ENCODE data around the gene NHERF1. TPM values are rescaled to one million over a fixed set of nuclear protein-coding genes. Genes with fewer than 3 reads are reported as not detected.

The NHERF1 gene
- total and polyA plus RNA-seq, 2 of the 8 experiments (the other 6 are each of a cell fraction or from before 2014, with no cell fraction given): 92.9 to 99.2 TPM

DNA sequence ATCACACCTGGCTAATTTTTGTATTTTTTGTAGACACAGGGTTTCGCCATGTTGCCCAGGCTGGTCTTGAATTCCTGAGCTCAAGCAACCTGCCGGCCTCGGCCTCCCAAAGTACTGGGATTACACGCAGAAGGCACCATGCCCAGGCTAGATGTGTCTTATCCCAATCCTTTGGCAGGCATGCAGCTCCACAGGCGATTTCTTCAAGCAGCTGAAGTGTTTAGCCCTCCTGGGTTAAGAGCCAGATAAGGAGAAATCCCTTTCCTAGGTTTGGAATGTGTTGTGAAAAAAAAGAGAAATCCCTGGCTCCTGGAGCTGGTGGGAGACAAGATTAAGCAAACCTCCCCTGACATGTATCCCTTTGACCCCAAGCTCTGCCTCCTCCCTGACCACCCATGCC, 2.1 kb upstream of the NHERF1 start:
- Histone ChIP-seq H3K9me3 (ENCODE audit: insufficient read depth in 2 of 2, low read depth in 1 of 2, low read length in 1 of 2) (no peaks in the 10 kb centered on the region), H3K23ac (ENCODE audit: insufficient read length) (no peak overlapping the region), H3K4ac (replicated peaks; ENCODE audit: insufficient read length, low read depth, low read length) (no peak overlapping the region), H2AFZ (ENCODE audit: low read length) (no peak overlapping the region), H3K56ac (replicated peaks; ENCODE audit: insufficient read length, low read depth, low read length) (no peak overlapping the region), H2BK20ac (ENCODE audit: low read length) (no peak overlapping the region), H2BK120ac (replicated peaks; ENCODE audit: low read depth, low read length) (no peak overlapping the region), H3K4me3 (ENCODE audit: extremely low read depth in 1 of 4, insufficient read depth in 2 of 4, low read depth in 3 of 4, low read length in 4 of 4) (no peak overlapping the region), H3K27ac (ENCODE audit: low read depth, low read length) (no peak overlapping the region), H3K4me2 (ENCODE audit: insufficient read depth in 1 of 2, low read depth in 2 of 2, low read length in 2 of 2) (peak overlapping the region; percentile 15 to 18; a peak in 2 of 4 replicates), H3K18ac (ENCODE audit: extremely low read depth, low read length) (peak overlapping the region; percentile 25; the same call in 1 of the 2 replicates), H4K91ac (replicated peaks; ENCODE audit: insufficient read length, low read length) (no peak overlapping the region), H3K4me1 (replicated peaks in 1 of 4; ENCODE audit: control insufficient read depth in 3 of 4, insufficient read depth in 4 of 4, low read length in 3 of 4) (peaks cover 5 to 40% (median 23%) of the 10 kb centered on the region in 4 experiments), H2BK5ac (ENCODE audit: low read depth, low read length) (0 out of 2 replicates have a peak overlapping the region, but pooled peaks have one; percentile 18), H3K14ac (ENCODE audit: insufficient read length) (no peak overlapping the region), H2AK5ac (ENCODE audit: low read depth, low read length) (peak overlapping the region; percentile 43; the same call in 1 of the 2 replicates), H3K79me1 (ENCODE audit: low read depth, low read length) (peaks cover 3% of the 10 kb centered on the region), H4K8ac (ENCODE audit: extremely low read depth, insufficient read depth, low read length) (no peak overlapping the region; the same call in 1 of the 2 replicates), H2BK12ac (ENCODE audit: low read depth, low read length) (peak overlapping the region; percentile 69; the same call in 1 of the 2 replicates), H3K27me3 (replicated peaks in 1 of 4; ENCODE audit: control insufficient read depth in 3 of 4, extremely low read depth in 1 of 4, insufficient read depth in 3 of 4, low read length in 3 of 4) (no peaks in the 10 kb centered on the region), H3K23me2 (ENCODE audit: low read depth, low read length) (peaks cover 13% of the 10 kb centered on the region), H4K5ac (ENCODE audit: insufficient read length, low read depth, low read length) (no peak overlapping the region), H3K79me2 (ENCODE audit: control insufficient read depth in 1 of 2, insufficient read depth in 2 of 2, low read length in 2 of 2) (peaks cover 7 to 23% of the 10 kb centered on the region in 2 experiments; a peak in 3 of 4 replicates), H3K36me3 (ENCODE audit: control insufficient read depth in 2 of 4, insufficient read depth in 4 of 4, low read length in 3 of 4) (no peaks in the 10 kb centered on the region), H4K20me1 (replicated peaks in 1 of 2; ENCODE audit: control insufficient read depth in 1 of 2, insufficient read depth in 2 of 2, low read length in 2 of 2) (peaks cover 16 to 19% of the 10 kb centered on the region in 2 experiments), H3K9ac (replicated peaks in 1 of 4; ENCODE audit: extremely low read depth in 1 of 4, low read depth in 3 of 4, low read length in 3 of 4) (no peak overlapping the region; a peak in 1 of 7 replicates), H2BK15ac (ENCODE audit: low read length) (0 out of 2 replicates have a peak overlapping the region, but pooled peaks have one; percentile 25)
- ChIA-PET POLR2A (ENCODE audit: partially characterized antibody) (interaction anchor here (0.8 to 9.3 kb wide), 9 partner anchors 9 to 115 kb away, joined by 3 to 60 read pairs (median 5); partner anchors contain the start of genes NAT9 and RAB37), CTCF (ENCODE audit: partially characterized antibody) (interaction anchor here (0.8 to 4.7 kb wide), 19 partner anchors 10 to 368 kb away, joined by 3 to 388 read pairs (median 12); partner anchors contain the start of genes NAT9 and RAB37)
- 82% methylated on average over 5 of the region's 5 CpGs; no CpG with 5 or more reads in 1 of the 2 experiments for WGBS, 2 experiments (ENCODE audit: extremely low coverage in 1 of 2, insufficient coverage in 1 of 2, insufficient read length in 1 of 2, insufficient replicate concordance in 2 of 2, low coverage in 1 of 2, low lambda C conversion rate in 2 of 2, missing lambda C conversion rate in 1 of 2)
- FAIRE-seq: no peak
- no peak for DNase-seq (ENCODE audit: low read depth in 1 of 2, low spot score in 2 of 2)
- no peak for TF ChIP-seq EZH2 (IDR thresholded peaks at IDR 0.05; ENCODE audit: low read depth, low read length, severe bottlenecking)
- no peak for TF ChIP-seq TAF7 (optimal IDR thresholded peaks at IDR 0.05; ENCODE audit: borderline replicate concordance, low read depth, low read length)
- no peak for TF ChIP-seq PHF8 (conservative IDR thresholded peaks at IDR 0.05; ENCODE audit: low read depth, low read length)
- TF ChIP-seq SRF (IDR thresholded peaks at IDR 0.05; ENCODE audit: low read depth, low read length): no peak
- no peak for TF ChIP-seq NRF1 (IDR thresholded peaks at IDR 0.05; ENCODE audit: low read depth, low read length)
- TF ChIP-seq TAF1 (IDR thresholded peaks at IDR 0.05; ENCODE audit: low read depth, low read length): no peak
- no peak for TF ChIP-seq SIRT6 (IDR thresholded peaks at IDR 0.05; ENCODE audit: low read length)
- TF ChIP-seq HDAC2 (IDR thresholded peaks at IDR 0.05; ENCODE audit: borderline replicate concordance in 1 of 2, low read depth in 2 of 2, low read length in 2 of 2): no peak
- no peak for TF ChIP-seq POU5F1 (IDR thresholded peaks at IDR 0.05; ENCODE audit: low read depth, low read length)
- TF ChIP-seq EP300 (IDR thresholded peaks at IDR 0.05; ENCODE audit: borderline replicate concordance in 1 of 2, low read depth in 2 of 2, low read length in 2 of 2): no peak
- no peak for TF ChIP-seq KDM4A (IDR thresholded peaks at IDR 0.05; ENCODE audit: low read depth, low read length, severe bottlenecking)

Data from H1 (cell line).